Lung microvascular endothelial cell (primary cell): ENCODE data around the gene BCAR1. TPM values are rescaled to one million over a fixed set of nuclear protein-coding genes. Genes with fewer than 3 reads are reported as not detected.
A peak's percentile ranks its signal among the peaks of the same experiment; 100 is the strongest.
"Not testable (repeated sequence)": the region's sequence is repeated elsewhere in the genome, so short reads cannot be mapped to it uniquely, and the experiment has no call there.

Source experiments
- DNase-seq, 2 donors: peaks; one replicate each; pipeline versions ENCODE4 v3.0.0 to v3.0.0-alpha.2; 2010; ENCODE audit warnings: low read depth in 2 of 2
- total RNA-seq: library from RNA; depleted of rRNA; stranded (reverse); fragments of >200 nt; gene quantifications from 2 replicates; pipeline ENCODE4 v1.2.1, GENCODE V29; 2014

BCAR1 gene
- total RNA-seq, 1 donor from 2014 or later = 104 TPM

DNA sequence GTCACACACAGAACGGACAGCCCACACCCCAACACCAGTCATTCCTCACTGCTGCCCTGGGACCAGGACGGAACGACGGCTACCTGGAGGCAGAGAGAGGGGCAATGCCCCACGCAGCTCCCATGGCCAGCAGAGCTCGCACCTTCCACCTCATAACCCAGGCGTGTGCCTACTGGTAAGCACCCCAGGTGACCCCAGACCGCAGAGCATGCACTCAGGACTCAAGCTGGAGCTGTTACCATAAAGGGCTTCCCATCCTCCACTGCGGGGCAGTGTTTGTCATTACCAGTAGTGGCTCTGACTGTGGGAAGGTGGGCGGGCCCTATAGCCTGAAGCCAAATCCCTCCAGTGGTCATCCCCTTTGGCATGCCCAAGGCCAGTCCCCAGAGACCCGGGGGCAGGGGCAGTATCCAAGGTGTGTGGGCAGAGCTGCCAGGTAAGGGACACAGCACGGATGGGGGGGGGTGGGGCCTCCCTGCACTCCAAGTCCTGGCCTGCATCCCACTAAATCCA is 4.7 kb upstream of the BCAR1 start:
- DNase-seq = peak; percentile 57 to 85

DNA sequence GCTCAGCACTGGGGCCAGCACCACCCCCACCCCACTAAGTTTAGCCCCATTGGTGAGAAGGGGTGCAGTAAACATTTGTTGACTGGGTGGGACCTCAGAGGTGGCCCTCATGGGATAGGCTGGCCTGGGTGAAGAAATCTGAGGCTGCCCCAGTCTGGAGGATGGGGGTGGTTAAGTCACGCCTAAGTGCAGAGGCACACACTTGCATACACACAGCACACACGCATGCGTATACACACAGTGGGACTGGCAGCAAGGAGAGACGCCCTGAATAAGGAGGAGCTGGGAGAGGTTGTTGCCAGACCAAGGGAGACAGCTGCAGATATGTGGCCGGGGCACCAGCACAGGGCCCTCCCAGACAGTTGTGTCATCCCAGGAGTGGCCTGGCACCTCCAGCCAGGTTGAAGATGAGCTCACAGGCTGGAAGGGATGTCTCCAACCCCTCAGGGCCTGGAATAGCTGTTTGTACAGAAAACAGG is 3.0 kb upstream of the BCAR1 start:
- peak; percentile 40 to 84 for DNase-seq

DNA sequence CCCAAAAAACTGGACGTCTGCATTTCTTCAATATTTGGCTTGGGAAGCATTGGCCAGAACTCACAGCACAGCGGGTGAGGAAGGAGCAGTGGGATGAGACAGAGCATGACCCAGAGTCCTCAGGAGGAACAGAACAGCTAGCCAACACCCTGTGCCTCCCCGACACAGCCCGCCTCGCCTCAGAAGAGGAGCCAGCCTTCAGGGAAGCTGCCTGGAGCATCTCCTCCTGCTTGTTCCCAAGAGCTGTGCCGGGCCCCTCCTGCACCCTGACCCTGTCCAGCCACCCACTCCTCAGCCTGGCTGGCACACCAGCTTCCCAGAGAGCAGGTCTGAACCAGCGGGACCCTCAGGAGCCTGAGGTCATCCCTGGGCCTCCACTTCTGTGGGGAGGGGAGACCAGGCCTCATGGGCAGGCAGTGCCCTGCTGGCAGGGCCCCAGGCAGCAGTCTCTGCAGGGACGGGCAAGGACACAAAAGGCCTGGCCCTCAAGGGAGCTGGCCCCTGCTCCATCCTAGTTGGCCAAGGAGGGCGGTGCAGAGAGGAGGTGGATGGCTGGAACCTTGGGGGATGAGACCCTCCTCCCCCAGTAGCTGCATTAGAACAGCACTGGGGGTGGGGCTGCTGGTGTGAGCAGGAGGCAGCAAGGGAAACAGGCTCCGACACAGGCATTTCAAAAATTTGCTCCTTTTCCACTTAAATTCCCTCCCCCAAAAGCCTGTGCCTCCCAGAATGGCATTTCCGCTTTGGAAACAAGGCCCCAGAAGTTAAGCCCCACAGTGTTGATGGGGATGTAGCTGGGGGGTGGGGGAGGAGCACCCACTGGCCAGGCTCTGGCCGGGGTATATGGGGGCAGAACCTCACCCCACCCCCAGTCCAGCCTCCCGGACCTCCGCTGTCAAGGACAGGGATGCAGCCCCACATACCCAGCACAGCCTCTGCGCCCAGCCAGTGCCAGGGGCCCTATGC is 1.8 kb upstream of the BCAR1 start:
- DNase-seq = peak; percentile 51 to 79

DNA sequence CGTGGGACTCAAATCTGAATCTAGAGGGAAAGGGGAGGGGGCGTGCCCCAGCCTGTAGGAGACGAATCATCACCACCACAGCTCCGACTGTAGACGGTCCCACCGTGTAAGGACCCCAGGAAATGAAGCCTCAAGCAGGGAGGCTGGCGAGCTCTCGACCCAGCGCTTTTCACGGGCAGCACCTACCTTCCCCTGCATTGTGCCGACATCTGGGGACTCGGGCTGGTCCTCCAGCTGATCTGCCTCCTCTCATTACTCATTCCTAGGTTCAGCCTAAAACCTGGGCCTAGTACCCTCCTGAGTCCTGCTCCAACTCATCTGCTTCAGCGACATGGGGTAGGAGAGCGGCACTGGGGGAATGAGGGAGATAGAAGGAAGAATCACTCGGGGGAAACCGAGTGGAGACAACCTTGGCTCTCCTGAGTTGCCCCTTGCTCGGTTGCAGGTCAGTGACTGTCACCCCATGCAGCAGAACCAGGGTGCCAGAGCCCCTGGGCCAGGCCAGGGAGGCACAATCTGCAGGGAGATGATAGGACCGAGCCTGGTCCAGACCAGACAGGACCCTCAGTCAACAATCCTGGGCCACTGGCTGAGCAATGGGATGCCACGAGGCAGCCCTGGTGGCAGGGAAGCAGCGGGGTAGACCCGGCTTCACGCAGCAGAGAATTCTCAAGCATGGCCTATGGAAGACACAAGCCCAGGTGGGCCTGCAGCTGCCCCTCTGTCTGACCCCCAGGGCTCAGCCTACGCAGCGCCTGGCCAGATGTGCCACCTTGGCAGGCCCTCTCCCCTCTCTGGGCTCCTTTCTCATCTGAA is 833 bp upstream of the BCAR1 start:
- no peak for DNase-seq

DNA sequence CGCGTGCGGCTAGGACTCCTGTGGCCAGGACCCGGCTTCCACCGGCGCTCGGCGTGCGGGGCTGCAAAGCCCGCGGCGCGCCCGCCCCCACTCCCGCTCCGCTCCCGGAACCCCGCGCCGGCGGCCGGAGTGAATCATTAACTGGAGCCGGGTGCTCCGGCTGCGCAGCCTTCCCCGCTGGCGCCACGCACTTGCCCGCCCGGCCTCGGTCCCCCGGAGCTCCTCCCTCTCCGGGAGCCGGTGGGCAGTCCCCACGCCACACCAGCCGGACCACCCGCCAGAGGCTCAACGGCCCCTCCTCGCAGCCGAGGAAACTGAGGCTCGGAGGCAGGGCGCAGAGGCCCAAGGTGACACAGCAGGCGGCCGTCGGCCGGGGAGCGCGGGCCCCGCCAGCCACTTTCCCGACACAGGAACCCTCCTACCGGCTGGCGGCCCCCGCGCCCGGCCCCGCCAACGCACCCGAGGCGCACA is 580 bp downstream of the BCAR1 start:
- peak in 1 of 2 donors; percentile 56 for DNase-seq

DNA sequence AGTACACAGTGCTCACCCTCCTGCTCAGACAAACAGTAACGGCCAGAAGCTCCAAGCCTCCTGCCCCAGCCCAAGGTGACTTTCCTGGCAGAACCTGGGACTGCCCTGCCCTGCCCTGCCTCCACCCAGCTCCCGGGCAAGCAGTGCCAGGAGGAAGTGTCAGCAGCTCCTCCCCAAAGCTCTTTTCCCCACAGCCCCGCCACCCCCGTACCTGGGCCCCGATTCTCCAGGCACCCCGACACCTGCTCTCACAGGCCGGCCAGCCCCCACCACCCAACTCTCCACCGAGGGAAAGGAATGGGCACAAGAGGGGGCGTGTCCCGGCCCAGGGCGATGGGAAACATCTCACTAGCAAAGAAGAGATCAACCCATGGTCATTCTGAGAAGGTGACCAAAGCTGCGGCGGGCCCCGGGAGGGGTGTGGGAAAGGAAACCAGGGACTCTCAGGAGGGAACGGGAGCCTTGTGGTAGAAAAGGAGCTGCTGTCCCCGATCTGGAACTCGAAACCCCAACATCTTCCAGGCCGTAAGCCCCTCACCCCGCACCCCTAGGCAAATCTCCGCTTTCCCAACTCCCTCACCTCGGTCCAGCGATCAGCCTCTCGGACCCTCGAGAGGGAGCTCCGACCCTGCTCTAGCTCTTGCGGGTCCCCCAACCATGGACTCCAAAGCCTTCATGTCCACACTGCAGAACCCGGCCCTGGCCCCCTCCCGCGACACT is 1.2 kb downstream of the BCAR1 start:
- peak in 1 of 2 donors; percentile 47 for DNase-seq

DNA sequence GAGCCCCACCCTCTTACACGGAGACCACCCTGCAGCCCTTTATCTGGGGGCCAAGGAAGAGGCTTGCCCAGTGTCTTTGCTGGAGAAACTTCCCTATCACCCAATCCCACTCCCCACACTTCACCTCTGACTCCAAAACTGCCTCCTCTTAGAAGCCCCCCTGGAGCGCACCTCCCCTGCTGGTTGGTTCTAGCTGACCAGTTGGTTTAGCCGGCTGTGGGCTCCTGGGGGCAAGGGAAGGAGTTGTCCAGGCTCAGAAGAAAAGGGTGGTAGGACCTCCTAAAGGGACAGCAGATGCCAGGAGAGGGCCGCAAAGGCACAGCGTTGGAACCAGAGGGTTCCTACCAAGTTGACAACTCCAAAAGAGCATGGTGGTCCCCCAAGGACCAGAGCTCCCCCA is 2.0 kb downstream of the BCAR1 start:
- peak in 1 of 2 donors; percentile 33 for DNase-seq

DNA sequence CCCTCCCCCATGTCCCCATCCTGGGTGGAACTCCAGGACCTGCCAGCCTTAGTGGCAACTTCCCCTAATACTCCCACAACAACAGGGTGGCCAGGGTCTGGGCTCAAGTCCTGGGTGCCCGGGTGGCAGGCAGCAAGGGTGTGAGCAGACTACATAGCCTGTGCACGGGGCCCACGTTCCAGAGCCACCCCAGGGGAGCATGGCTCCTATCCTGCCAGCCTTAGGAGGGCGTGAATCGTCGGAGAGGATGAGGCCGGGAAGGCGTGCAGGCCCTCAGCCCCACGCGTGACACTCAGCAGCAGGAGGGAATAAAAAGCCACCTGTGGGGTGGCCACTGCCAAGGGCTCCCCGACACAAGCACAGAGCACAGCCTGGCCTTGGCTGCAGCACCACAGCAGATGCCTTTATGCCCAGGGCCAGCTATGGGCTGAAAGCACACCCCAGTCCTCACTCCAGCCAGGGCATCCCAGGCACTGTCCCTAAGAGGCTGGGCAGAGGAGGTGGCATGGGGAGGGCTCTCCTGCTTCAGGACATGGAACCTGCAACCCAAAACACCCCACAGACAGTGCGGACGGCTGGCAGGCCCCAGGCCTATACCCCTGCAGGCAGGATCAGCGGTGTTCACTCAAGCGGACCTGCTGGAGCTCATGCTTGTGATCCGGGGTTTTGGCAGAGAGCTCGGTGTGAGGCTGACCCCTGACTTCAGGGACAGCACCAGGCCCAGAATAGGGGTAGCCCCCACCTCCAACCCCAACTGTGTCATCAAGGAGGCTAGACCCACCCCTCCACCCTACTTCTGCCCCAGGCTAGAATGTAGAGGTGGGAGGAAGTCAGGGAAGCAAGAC is 2.7 kb downstream of the BCAR1 start:
- DNase-seq = peak in 1 of 2 donors; percentile 40

DNA sequence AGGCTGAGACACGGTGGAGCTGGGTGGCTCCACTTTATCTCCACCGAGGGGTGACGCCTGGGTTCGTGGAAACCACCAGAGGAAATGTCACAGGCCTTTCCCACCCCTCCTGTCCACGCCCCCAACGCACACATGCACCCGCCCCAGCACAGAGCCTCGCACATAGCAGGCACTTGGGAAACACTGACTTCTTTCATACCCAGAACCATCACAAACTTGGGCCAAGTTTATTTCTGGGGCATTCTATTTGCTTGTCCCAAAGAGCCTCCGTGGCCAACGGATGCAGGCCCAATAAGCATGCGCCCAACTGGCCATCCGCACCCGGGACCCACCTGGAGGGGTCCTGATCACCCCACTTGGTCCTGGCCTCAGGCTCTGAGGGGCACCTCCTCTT is 3.3 kb downstream of the BCAR1 start:
- peak in 1 of 2 donors; percentile 74 for DNase-seq

DNA sequence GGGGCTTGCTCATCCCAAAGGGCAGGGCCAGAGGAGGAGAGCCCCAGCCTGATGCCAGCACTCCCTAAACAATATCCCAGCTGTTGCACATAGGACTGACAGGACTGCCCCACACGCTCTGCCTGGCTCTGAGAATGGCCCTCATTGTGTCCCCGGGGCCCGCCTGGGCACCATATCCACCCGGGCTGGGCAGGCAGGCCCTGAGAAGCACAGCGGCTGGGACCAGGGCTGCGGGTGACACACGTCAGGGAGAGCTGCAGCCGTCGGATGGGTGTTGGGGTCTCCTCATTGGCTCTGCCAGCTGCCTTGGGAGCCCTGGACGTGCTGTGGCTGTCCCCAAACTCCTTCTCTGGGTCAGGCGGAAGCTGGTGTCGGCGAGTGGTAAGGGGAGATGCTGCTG is 4.2 kb downstream of the BCAR1 start:
- no peak for DNase-seq

DNA sequence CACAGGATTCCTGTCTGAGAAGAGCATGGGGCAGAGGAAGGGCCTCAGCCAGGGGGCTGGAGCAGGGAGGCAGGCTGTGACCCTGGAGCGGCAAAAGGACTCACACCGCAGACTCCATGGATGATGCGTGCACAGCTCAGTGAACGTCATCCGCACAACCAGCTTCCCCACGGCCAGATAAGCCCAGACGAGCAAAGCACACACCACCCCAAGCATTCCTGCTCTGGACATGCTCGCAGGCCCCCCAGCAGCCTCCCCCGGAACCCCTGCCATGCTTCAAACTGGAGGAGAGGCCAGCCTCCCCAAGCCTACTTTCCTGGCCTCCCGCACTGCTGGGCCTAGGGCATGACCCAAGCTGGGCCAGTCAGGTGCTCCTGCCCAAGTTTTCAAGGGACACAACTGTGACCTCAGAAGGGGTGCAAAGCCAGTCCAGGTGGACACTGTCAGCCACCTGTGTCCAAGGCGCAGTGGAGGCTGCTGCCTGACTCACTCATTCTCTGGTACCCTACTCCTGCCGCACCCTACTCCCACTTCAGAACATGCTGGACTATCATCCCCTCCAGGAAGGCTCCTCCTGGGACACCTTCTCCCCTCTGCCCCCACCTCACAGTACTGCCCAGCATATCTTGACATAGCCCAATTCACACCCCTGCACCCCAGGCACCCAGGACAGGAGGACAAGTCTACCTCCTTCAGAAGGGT is 4.8 kb downstream of the BCAR1 start:
- DNase-seq = peak in 1 of 2 donors; percentile 63

DNA sequence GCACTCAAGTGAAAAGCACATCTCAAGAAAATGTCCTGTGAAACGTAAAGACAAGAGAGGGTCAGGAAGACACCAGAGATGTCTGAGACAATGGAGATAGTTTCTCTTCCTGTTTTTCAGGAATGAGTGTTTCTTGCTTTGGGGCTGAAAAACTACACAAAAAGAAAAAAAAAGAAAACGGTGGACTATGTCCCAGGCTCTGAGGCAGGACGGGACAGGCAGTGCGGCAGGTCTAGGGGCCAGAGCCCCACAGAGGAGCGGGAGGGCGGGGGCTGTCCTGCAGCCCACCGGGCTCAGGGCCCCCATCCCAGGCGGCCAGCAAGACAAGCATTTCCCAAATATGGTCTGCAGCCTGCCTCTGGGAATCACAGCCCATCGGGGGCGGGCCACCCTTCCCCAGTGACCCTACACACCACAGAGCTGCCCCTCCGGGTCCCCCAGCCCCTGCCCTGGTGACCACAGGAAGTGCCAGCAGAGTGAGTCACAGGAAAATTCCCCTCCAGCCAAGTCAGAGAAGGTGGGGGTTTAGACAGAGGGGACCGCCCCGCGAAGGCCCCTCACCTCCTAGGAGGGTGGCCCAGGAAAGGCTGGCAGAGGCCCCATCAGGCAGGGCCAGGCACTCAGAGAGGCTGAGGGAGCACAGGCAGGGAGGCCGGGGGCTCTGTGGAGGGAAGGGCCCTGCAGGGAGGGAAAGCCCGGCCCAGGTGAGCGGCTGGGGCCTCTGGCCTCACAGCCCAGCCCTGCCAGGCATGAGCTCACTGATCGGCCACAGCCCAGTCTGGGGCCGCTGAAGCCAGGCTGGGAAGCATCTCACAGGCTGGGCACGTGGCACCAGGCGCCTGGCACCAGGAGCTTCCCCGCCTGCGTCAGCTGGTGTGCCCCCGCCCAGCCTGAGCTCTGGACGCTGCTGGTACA is 6.3 kb downstream of the BCAR1 start:
- peak; percentile 94 to 95 for DNase-seq

DNA sequence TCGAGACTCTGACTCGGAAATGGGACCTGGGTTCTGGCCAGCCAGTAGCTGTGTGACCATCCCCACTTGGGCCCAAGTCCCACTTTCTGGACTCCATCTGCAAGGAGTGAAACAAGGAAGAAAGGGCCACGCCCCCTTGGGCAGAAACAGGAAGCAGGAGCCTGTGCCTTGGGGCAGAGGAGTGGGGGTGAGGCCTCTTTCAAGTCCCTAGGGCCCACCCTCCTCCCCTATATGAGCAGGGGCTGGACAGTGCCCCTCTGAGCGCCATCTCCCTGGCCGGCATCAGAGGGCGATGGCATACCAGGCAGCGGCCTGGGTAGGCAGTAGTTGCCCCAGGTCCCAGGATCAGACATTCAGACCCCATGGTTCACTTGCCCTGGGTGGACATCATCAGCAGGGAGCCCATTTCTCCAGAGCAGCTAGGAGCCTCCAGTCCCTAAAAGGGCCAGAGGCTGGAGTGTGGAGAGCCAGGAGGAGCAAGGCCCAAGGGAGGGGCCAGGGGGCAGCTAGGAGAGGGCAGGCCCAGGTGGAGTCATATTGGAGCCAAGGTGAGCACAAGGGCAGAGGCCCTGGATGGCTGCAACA is 7.1 kb downstream of the BCAR1 start:
- peak; percentile 35 to 58 for DNase-seq

DNA sequence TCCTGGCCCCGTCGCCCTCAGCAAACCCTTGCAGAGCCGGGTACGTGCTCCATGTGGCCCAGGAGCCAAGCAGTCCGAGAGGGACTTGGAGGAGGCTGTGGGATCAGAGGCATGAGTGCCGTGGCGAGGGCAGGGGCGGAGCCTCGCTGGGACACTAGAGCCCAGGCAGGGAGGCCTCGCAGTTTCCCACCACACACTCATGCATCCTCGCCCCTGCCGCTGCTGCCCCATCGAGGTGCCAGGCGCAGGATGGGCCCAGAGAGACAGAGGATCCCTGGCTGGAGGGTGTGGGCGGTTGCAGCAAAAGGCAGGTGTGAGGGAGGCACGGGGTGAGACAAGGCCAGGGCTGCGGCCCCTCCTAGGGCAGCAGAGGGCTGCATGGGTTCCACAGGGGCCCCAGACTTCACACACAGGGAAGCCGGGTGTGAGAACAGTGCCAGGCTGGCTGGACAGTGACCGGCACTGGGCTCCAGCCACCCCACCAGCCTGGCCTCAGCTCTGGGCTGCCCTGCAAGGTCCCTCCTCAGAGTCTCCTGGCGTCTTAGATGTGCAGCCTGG is 7.7 kb downstream of the BCAR1 start:
- DNase-seq = no peak

DNA sequence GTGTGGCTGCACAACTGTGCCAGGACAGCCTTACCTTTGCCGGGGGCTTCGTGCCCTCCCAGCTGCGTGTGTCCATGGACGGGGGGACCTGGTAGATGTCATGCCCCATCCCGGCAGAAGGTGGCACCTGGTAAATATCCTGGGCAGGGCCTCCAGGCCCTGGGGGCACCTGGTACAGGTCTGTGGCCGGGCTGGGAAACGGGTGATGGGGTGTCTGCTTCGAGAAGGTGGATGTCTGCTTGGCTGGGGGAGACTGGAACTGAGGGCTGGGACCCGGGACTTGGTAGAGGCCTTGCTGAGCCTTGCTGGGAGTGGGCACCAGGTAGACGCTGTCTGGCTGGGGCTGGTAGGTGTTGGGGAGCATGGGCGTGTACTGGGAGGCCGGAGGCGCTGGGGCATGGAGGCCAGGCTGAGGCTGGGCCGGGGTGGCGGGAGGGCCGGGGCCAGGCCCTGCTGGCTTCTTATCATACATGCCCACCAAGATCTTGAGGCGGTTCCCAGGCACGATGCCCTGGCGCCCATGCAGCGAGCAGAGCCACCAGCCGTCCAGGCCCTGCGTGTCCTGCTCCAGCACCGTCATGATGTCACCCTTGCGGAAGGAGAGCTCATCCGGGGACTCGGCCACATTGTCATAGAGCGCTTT is 8.9 kb downstream of the BCAR1 start:
- DNase-seq = not testable (repeated sequence)

DNA sequence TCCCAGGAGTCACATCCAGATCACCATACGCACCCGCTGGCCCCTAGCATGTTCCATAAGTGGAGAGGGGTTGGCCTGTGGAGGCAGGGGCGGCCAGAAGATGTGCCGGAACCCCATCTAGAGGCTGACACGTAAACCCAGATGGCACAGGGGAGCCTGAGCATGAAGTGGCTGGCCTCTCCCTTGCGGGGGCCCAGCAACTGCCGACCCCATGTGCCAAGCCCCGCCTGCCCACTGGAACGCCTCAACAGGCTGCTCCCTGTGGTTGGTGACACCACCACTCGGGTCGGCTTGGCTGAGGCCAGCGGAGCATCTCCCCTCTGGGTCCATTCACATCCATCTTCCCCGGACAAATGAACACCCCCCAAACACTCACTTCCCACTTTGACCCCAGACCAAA is 9.5 kb downstream of the BCAR1 start:
- DNase-seq = no peak

DNA sequence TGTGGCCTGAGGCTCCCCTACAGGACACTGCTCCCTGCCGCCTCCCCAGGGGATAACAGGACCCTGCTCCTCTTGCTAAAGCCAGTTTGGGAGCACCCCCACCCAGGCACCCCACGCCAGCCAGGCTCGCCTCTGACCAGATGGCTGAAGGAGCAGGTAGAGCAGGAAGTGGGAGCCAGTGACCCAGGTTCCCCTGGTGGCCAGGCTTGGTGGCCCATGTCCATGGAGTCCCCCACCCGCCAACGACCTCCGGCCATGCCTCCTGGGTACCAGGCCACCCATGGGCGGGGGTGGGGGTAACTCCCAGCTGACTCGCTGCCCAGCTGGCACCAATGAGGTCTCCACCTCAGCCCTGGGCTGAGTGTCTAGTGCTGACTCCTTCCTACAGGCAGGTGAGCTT is 10.0 kb downstream of the BCAR1 start:
- DNase-seq = no peak
